ENCODE results near the gene COL5A3.
"Not testable (repeated sequence)": the region's sequence is repeated elsewhere in the genome, so short reads cannot be mapped to it uniquely, and the experiment has no call there.

Gene COL5A3

GRCh38 chr19:10026744-10027143 lies 16.4 kb upstream of the COL5A3 start:
- Histone ChIP-seq H3K9me3 (ENCODE audit: control insufficient read depth, low read length) (no peaks in the 10 kb centered on the region), H3K27me3 (replicated peaks; ENCODE audit: control insufficient read depth, insufficient read depth, low read length) (peaks cover 21% of the 10 kb centered on the region), H3K9ac (ENCODE audit: low read length) (no peak overlapping the region), H3K4me3 (ENCODE audit: low read length) (no peak overlapping the region), H3K36me3 (ENCODE audit: control insufficient read depth, insufficient read depth, low read length, severe bottlenecking) (no peaks in the 10 kb centered on the region), H3K4me1 (ENCODE audit: control insufficient read depth, insufficient read depth, low read length) (peaks cover 12% of the 10 kb centered on the region)
- DNase-seq (ENCODE audit: low read depth), result no peak

DNA sequence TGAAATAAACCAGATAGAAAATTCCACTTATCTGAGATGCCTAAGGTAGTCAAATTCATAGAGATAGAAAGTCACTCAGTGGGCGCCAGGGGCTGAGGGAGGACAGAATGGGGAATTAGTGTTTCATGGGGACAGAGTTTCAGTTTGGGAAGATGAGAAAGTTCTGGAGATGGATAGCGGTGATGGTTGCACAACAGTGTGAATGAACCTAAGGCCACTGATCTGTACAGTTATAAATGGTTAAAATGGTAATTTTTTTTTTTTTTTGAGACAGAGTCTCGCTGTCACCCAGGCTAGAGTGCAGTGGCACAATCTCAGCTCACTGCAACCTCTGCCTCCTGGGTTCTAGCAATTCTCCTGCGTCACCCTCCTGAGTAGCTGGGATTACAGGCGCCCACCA lies 12.8 kb upstream of the COL5A3 start:
- H3K9me3 ChIP-seq (ENCODE audit: control insufficient read depth, low read length); H3K9ac ChIP-seq (ENCODE audit: low read length); H3K36me3 ChIP-seq (ENCODE audit: control insufficient read depth, insufficient read depth, low read length, severe bottlenecking); H3K27me3 ChIP-seq (replicated peaks; ENCODE audit: control insufficient read depth, insufficient read depth, low read length); DNase-seq (ENCODE audit: low read depth); H3K4me3 ChIP-seq (ENCODE audit: low read length): not testable (repeated sequence)
- peaks cover 18% of the 10 kb centered on the region for H3K4me1 ChIP-seq (ENCODE audit: control insufficient read depth, insufficient read depth, low read length)

DNA sequence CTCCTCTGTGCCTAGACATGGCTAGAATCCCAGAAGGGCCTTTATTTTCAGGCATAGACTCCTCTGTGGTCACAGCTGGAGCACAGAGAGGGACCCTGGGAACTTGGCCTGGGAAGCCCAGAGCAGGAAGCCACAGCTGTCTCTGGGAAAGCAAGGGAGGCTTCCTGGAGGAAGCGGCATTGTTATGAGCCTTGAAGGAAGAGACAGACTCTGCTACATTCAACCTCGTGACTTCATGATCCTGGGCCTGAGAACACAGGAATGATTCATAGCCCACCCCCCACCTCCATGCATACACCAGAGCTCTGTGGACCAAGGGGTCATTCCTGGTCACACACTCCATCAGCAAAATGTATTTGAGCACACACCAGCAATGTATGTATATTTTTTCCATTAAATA lies 11.6 kb upstream of the COL5A3 start:
- Histone ChIP-seq H3K9ac (ENCODE audit: low read length) (no peak overlapping the region), H3K27me3 (replicated peaks; ENCODE audit: control insufficient read depth, insufficient read depth, low read length) (no peaks in the 10 kb centered on the region), H3K36me3 (ENCODE audit: control insufficient read depth, insufficient read depth, low read length, severe bottlenecking) (no peaks in the 10 kb centered on the region), H3K4me3 (ENCODE audit: low read length) (no peak overlapping the region), H3K4me1 (ENCODE audit: control insufficient read depth, insufficient read depth, low read length) (peaks cover 15% of the 10 kb centered on the region), H3K9me3 (ENCODE audit: control insufficient read depth, low read length) (no peaks in the 10 kb centered on the region)
- DNase-seq (ENCODE audit: low read depth), result no peak

DNA sequence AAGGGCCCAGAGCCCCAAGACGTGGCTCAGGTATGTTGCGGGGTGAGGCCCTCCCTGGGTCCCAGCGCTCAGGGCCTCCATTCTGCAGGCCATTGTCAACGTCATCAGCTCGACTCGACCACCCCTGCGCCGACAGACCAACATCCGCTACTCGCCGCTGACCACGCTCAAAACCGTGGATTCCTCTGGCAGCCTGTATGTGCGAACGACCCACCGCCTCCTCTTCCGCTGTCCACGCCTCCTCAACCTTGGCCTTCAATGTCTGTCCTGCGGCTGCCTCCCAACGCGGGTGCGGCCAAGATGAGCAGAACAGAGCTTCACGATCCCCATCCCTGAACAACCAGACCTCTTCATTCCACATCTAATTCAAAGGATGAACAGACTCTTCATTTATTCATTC lies 11.1 kb upstream of the COL5A3 start:
- peaks cover 15% of the 10 kb centered on the region for H3K4me1 ChIP-seq (ENCODE audit: control insufficient read depth, insufficient read depth, low read length)

DNA sequence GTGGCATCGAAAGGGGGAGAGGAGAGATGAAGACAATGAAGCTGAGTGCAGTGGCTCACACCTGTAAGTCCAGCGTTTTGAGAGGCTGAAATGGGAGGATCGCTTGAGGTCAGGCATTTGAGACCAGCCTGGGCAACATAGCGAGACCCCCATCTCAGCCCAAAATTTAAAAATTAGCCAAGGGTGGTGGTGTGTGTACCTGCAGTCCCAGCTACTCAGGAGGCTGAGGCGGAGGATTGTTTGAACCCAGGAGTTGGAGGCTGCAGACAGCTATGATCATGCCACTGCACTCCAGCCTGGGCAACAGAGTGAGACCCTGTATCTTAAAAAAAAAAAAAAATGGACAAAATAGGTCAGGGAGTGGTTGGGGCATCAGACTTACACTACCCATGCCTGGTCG lies 10.5 kb upstream of the COL5A3 start:
- Histone ChIP-seq H3K27me3 (replicated peaks; ENCODE audit: control insufficient read depth, insufficient read depth, low read length) (no peaks in the 10 kb centered on the region), H3K9ac (ENCODE audit: low read length) (no peak overlapping the region), H3K4me1 (ENCODE audit: control insufficient read depth, insufficient read depth, low read length) (peaks cover 15% of the 10 kb centered on the region), H3K4me3 (ENCODE audit: low read length) (no peak overlapping the region), H3K9me3 (ENCODE audit: control insufficient read depth, low read length) (no peaks in the 10 kb centered on the region), H3K36me3 (ENCODE audit: control insufficient read depth, insufficient read depth, low read length, severe bottlenecking) (no peaks in the 10 kb centered on the region)
- DNase-seq (ENCODE audit: low read depth), result no peak

More for the DNA sequence above, 11.1 kb upstream of the COL5A3 start:
- Histone ChIP-seq H3K9me3 (ENCODE audit: control insufficient read depth, low read length) (no peaks in the 10 kb centered on the region), H3K4me3 (ENCODE audit: low read length) (no peak overlapping the region), H3K9ac (ENCODE audit: low read length) (no peak overlapping the region), H3K27me3 (replicated peaks; ENCODE audit: control insufficient read depth, insufficient read depth, low read length) (no peaks in the 10 kb centered on the region), H3K36me3 (ENCODE audit: control insufficient read depth, insufficient read depth, low read length, severe bottlenecking) (no peaks in the 10 kb centered on the region)
- no peak for DNase-seq (ENCODE audit: low read depth)

- no peak overlapping the region for H3K9ac ChIP-seq (ENCODE audit: low read length)
- H3K36me3 ChIP-seq (ENCODE audit: control insufficient read depth, insufficient read depth, low read length, severe bottlenecking), result no peaks in the 10 kb centered on the region
- H3K27me3 ChIP-seq (replicated peaks; ENCODE audit: control insufficient read depth, insufficient read depth, low read length), result no peaks in the 10 kb centered on the region
- no peak for DNase-seq (ENCODE audit: low read depth)
- no peaks in the 10 kb centered on the region for H3K9me3 ChIP-seq (ENCODE audit: control insufficient read depth, low read length)
- peaks cover 16% of the 10 kb centered on the region for H3K4me1 ChIP-seq (ENCODE audit: control insufficient read depth, insufficient read depth, low read length)
- no peak overlapping the region for H3K4me3 ChIP-seq (ENCODE audit: low read length)
Observed at GRCh38 chr19:10019246-10019645, 8.9 kb upstream of the COL5A3 start.

DNA sequence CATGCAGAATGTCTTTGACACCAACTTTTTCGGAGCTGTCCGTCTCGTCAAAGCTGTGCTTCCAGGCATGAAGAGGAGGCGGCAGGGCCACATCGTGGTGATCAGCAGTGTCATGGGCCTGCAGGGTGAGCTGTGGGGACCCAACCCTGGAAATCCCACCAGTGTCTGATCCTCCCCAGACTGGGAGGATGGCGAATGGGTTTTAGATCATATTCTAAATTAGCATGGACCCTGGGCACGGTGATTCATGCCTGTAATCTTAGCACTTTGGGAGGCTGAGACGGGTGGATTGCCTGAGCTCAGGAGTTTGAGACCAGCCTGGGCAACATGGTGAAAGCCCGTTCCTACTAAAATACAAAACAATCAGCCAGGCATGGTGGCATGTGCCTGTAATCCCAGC lies 8.5 kb upstream of the COL5A3 start:
- no peak overlapping the region for H3K9ac ChIP-seq (ENCODE audit: low read length)
- H3K9me3 ChIP-seq (ENCODE audit: control insufficient read depth, low read length), result no peaks in the 10 kb centered on the region
- H3K27me3 ChIP-seq (replicated peaks; ENCODE audit: control insufficient read depth, insufficient read depth, low read length), result no peaks in the 10 kb centered on the region
- H3K36me3 ChIP-seq (ENCODE audit: control insufficient read depth, insufficient read depth, low read length, severe bottlenecking), result no peaks in the 10 kb centered on the region
- no peak overlapping the region for H3K4me3 ChIP-seq (ENCODE audit: low read length)
- H3K4me1 ChIP-seq (ENCODE audit: control insufficient read depth, insufficient read depth, low read length), result peaks cover 14% of the 10 kb centered on the region
- no peak for DNase-seq (ENCODE audit: low read depth)

DNA sequence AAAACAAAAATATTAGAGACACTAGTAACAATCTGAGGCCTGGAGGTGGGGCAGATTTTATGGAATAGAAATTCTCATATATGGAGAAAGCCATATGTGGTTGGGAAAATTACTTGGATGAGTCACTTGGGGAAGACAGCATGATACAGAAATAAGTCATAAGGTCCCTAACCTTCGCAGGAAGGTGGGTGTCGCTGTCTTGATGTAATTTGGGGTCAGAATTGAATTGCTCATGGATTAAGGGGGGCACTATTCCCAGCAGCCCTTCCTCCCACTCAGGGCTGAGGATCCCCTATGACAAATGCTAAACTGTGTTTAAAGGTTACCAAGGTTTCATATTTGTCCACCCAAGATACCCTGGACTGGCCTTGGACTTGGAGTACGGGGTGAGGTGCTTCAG lies 8.0 kb upstream of the COL5A3 start:
- no peak overlapping the region for H3K4me3 ChIP-seq (ENCODE audit: low read length)
- H3K36me3 ChIP-seq (ENCODE audit: control insufficient read depth, insufficient read depth, low read length, severe bottlenecking), result no peaks in the 10 kb centered on the region
- no peaks in the 10 kb centered on the region for H3K9me3 ChIP-seq (ENCODE audit: control insufficient read depth, low read length)
- no peaks in the 10 kb centered on the region for H3K27me3 ChIP-seq (replicated peaks; ENCODE audit: control insufficient read depth, insufficient read depth, low read length)
- no peak overlapping the region for H3K9ac ChIP-seq (ENCODE audit: low read length)
- no peak for DNase-seq (ENCODE audit: low read depth)
- H3K4me1 ChIP-seq (ENCODE audit: control insufficient read depth, insufficient read depth, low read length), result peaks cover 18% of the 10 kb centered on the region

DNA sequence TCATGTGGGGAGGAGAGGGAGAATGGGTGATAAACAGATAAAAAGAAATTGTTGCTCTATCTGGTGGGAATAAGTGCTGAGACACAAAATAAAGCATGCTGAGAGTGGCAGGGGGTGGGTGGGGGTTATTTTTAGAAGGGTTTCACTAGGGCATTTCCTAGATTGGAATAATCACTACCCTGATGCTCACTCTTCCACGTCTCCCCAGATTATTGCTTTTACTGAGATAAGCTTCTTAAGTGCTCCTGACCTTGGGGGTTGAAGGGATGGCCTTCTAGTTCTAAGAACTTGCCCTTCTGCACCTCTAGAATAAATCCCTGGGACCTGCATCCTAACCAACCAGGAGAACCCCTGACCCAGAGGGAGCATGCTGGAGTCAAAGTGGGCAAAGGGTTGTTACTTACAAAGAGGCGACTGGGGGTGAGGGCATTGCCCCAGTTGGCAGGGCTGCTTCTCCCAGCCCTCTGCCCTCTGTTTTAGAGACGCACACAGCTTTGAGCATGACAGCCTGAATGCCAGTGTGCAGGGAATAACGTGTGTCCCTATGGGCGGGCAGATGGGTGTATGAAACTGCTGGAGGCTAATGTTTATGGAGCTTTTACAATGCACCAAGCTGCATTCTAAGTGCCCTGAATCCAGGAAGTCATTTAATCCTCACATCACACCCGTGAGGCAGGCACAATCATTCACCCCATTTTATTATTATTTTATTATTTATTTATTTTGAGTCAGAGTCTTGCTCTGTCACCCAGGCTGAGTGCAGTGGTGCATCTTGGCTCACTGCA lies 3.7 kb upstream of the COL5A3 start:
- Histone ChIP-seq H3K4me1 (ENCODE audit: control insufficient read depth, insufficient read depth, low read length) (peaks cover 32% of the 10 kb centered on the region), H3K9me3 (ENCODE audit: control insufficient read depth, low read length) (no peaks in the 10 kb centered on the region), H3K4me3 (ENCODE audit: low read length) (no peak overlapping the region), H3K9ac (ENCODE audit: low read length) (peak overlapping the region; percentile 62), H3K36me3 (ENCODE audit: control insufficient read depth, insufficient read depth, low read length, severe bottlenecking) (no peaks in the 10 kb centered on the region), H3K27me3 (replicated peaks; ENCODE audit: control insufficient read depth, insufficient read depth, low read length) (no peaks in the 10 kb centered on the region)
- no peak for DNase-seq (ENCODE audit: low read depth)

- H3K27me3 ChIP-seq (replicated peaks; ENCODE audit: control insufficient read depth, insufficient read depth, low read length), result no peaks in the 10 kb centered on the region
- H3K4me3 ChIP-seq (ENCODE audit: low read length), result no peak within 1 kb of the TSS
- H3K4me1 ChIP-seq (ENCODE audit: control insufficient read depth, insufficient read depth, low read length), result peaks cover 34% of the 10 kb centered on the region
- H3K9ac ChIP-seq (ENCODE audit: low read length), result peak within 1 kb of the TSS; percentile 62
- no peaks in the 10 kb centered on the region for H3K9me3 ChIP-seq (ENCODE audit: control insufficient read depth, low read length)
- H3K36me3 ChIP-seq (ENCODE audit: control insufficient read depth, insufficient read depth, low read length, severe bottlenecking), result no peaks in the 10 kb centered on the region
- DNase-seq (ENCODE audit: low read depth), result no peak
Observed at GRCh38 chr19:10013316-10013715, 3.0 kb upstream of the COL5A3 start, which contains the start of gene RDH8. Gene RDH8 (plus strand): TSS chr19:10013483. CDS start chr19:10013498, 15 bp downstream.

- DNase-seq (ENCODE audit: low read depth), result no peak
- H3K4me3 ChIP-seq (ENCODE audit: low read length), result no peak overlapping the region
- H3K36me3 ChIP-seq (ENCODE audit: control insufficient read depth, insufficient read depth, low read length, severe bottlenecking), result no peaks in the 10 kb centered on the region
- H3K9ac ChIP-seq (ENCODE audit: low read length), result no peak overlapping the region
- peaks cover 44% of the 10 kb centered on the region for H3K4me1 ChIP-seq (ENCODE audit: control insufficient read depth, insufficient read depth, low read length)
- no peaks in the 10 kb centered on the region for H3K27me3 ChIP-seq (replicated peaks; ENCODE audit: control insufficient read depth, insufficient read depth, low read length)
- no peaks in the 10 kb centered on the region for H3K9me3 ChIP-seq (ENCODE audit: control insufficient read depth, low read length)
Observed at GRCh38 chr19:10011974-10012373, 1.7 kb upstream of the COL5A3 start.

DNA sequence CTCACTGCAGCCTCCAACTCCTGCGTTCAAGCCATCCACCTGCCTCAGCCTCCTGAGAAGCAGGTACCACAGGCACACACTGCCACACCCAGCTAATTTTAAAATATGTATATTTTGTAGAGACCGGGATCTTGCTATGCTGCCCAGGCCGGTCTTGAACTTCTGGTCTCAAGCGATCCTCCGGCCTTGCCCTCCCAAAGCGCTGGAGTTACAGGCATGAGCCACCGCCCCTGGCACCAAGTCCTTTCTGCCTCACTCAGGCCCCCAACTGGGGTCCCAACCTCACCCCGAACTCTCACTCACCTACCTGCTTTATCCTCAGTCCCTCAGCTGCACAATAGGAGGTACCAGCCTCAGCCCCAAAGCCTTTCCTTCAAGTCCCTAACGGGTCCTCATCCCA lies 635 bp upstream of the COL5A3 start:
- no peaks in the 10 kb centered on the region for H3K9me3 ChIP-seq (ENCODE audit: control insufficient read depth, low read length)
- no peaks in the 10 kb centered on the region for H3K27me3 ChIP-seq (replicated peaks; ENCODE audit: control insufficient read depth, insufficient read depth, low read length)
- H3K4me1 ChIP-seq (ENCODE audit: control insufficient read depth, insufficient read depth, low read length), result peaks cover 54% of the 10 kb centered on the region
- no peak for DNase-seq (ENCODE audit: low read depth)
- H3K4me3 ChIP-seq (ENCODE audit: low read length), result peak overlapping the region; percentile 98
- H3K9ac ChIP-seq (ENCODE audit: low read length), result peak overlapping the region; percentile 64
- peaks cover 2% of the 10 kb centered on the region for H3K36me3 ChIP-seq (ENCODE audit: control insufficient read depth, insufficient read depth, low read length, severe bottlenecking)
